ENCODE data around the gene ARHGAP27.

Gene ARHGAP27

GRCh38 chr17:45367216-45367615, 65.5 kb downstream of the ARHGAP27 start:
- H3K36me3 ChIP-seq (ENCODE audit: control insufficient read depth in 2 of 2, insufficient read depth in 2 of 2, low read length in 2 of 2) = no peaks in the 10 kb centered on the region

GRCh38 chr17:45366691-45367090, 66.0 kb downstream of the ARHGAP27 start:
- Histone ChIP-seq H3K9ac (ENCODE audit: low read length in 2 of 2) (no peak overlapping the region), H3K4me1 (ENCODE audit: control insufficient read depth, insufficient read depth, low read length) (peaks cover 7% of the 10 kb centered on the region), H3K27me3 (ENCODE audit: control insufficient read depth in 1 of 2, insufficient read depth in 2 of 2, low read length in 2 of 2) (no peaks in the 10 kb centered on the region), H3K4me3 (ENCODE audit: low read length in 2 of 2) (no peak overlapping the region), H3K9me3 (ENCODE audit: control insufficient read depth in 2 of 2, low read length in 2 of 2) (no peaks in the 10 kb centered on the region), H3K36me3 (ENCODE audit: control insufficient read depth in 2 of 2, insufficient read depth in 2 of 2, low read length in 2 of 2) (no peaks in the 10 kb centered on the region), H3K27ac (ENCODE audit: low read length) (no peak overlapping the region)

More at GRCh38 chr17:45367216-45367615, 65.5 kb downstream of the ARHGAP27 start:
- no peak overlapping the region for H3K4me3 ChIP-seq (ENCODE audit: low read length in 2 of 2)
- no peaks in the 10 kb centered on the region for H3K27me3 ChIP-seq (ENCODE audit: control insufficient read depth in 1 of 2, insufficient read depth in 2 of 2, low read length in 2 of 2)
- H3K9ac ChIP-seq (ENCODE audit: low read length in 2 of 2) = no peak overlapping the region
- peaks cover 12% of the 10 kb centered on the region for H3K4me1 ChIP-seq (ENCODE audit: control insufficient read depth, insufficient read depth, low read length)
- no peak overlapping the region for H3K27ac ChIP-seq (ENCODE audit: low read length)
- H3K9me3 ChIP-seq (ENCODE audit: control insufficient read depth in 2 of 2, low read length in 2 of 2) = no peaks in the 10 kb centered on the region

DNA sequence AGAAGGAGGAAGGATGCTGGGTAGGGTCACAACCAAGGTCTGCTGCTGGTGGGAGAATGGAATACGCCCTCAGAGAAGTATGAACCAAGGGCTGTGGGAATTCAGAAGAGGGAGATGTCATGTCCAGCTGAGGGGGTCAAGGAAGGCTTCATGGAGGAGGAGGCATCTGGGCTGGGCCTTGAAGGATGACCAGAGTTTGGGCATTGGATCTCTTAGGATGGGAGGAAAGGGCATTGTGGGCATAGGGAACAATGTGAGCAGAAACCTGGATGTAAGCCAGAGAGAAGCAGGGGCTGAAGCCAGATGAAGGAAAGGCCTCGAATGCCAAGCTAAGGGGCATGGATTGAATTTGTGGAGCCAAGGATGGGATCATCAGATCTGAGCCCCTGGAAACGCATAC, 66.6 kb downstream of the ARHGAP27 start:
- H3K36me3 ChIP-seq (ENCODE audit: control insufficient read depth in 2 of 2, insufficient read depth in 2 of 2, low read length in 2 of 2) = no peaks in the 10 kb centered on the region
- no peaks in the 10 kb centered on the region for H3K9me3 ChIP-seq (ENCODE audit: control insufficient read depth in 2 of 2, low read length in 2 of 2)
- H3K9ac ChIP-seq (ENCODE audit: low read length in 2 of 2) = no peak overlapping the region
- H3K4me1 ChIP-seq (ENCODE audit: control insufficient read depth, insufficient read depth, low read length) = peaks cover under 1% of the 10 kb centered on the region
- no peak overlapping the region for H3K4me3 ChIP-seq (ENCODE audit: low read length in 2 of 2)
- no peak overlapping the region for H3K27ac ChIP-seq (ENCODE audit: low read length)
- H3K27me3 ChIP-seq (ENCODE audit: control insufficient read depth in 1 of 2, insufficient read depth in 2 of 2, low read length in 2 of 2) = no peaks in the 10 kb centered on the region

DNA sequence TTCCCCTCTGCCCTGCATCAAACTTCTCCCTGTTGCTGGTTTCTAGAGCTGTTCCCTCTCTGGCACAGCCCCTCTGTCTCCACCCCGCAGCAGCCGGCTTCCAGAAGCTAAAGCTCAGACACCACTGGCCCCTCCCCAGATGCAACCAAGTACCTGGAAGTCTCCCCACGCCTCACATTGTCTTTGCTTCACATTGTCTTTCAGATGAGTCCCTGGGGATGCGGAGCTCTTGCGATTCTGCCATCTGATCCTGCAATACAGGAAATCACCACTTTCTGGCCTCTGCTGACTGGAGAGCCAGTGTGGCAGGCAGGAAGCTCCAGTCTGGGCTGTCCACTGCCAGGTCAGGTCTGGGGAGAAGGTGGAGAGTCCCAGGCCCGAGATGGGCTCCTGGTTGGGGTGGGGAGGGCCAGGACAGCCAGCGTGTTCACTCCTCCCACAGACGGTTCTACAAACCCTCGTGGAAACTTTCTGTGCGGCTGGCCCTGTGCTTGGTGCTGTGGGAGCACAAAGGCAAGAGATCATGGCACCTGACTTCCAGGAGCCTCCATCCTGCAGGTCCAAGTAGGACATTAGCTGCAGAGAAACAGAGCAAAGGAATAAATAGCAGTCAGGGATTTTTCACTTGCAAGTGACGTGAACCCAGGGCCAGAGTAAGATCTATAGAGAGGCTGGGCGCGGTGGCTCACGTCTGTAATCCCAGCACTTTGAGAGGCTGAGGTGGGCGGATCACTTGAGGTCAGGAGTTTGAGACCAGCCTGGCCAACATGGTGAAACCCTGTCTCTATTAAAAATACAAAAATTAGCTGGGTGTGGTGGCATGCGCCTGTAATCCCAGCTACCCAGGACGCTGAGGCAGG, 67.9 kb downstream of the ARHGAP27 start:
- H3K9ac ChIP-seq (ENCODE audit: low read length in 2 of 2) = no peak overlapping the region
- H3K36me3 ChIP-seq (ENCODE audit: control insufficient read depth in 2 of 2, insufficient read depth in 2 of 2, low read length in 2 of 2) = no peaks in the 10 kb centered on the region
- H3K27ac ChIP-seq (ENCODE audit: low read length) = no peak overlapping the region
- H3K4me1 ChIP-seq (ENCODE audit: control insufficient read depth, insufficient read depth, low read length) = no peaks in the 10 kb centered on the region
- H3K27me3 ChIP-seq (ENCODE audit: control insufficient read depth in 1 of 2, insufficient read depth in 2 of 2, low read length in 2 of 2) = no peaks in the 10 kb centered on the region
- H3K4me3 ChIP-seq (ENCODE audit: low read length in 2 of 2) = no peak overlapping the region
- H3K9me3 ChIP-seq (ENCODE audit: control insufficient read depth in 2 of 2, low read length in 2 of 2) = no peaks in the 10 kb centered on the region

DNA sequence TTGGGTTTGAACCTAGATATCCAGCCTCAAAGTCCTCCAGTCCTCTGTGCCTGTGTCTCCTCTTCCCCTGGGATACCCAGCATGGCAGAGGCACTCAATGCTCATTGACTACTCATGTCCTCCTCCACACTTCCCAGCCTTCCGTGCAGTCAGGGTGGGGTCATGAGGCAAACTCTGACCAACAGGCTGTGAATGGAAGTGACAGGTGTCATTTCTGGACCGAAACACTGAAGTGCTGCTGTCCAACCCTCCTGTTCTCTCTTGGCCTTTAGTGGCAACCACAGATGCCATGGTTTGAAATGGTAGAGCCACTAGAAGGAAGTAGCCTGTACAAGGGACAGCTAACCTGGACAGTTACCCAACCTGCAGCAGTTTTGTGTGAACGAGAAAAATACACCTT, 69.2 kb downstream of the ARHGAP27 start:
- no peaks in the 10 kb centered on the region for H3K9me3 ChIP-seq (ENCODE audit: control insufficient read depth in 2 of 2, low read length in 2 of 2)
- H3K36me3 ChIP-seq (ENCODE audit: control insufficient read depth in 2 of 2, insufficient read depth in 2 of 2, low read length in 2 of 2) = no peaks in the 10 kb centered on the region
- H3K27ac ChIP-seq (ENCODE audit: low read length) = no peak overlapping the region
- no peak overlapping the region for H3K4me3 ChIP-seq (ENCODE audit: low read length in 2 of 2)
- no peaks in the 10 kb centered on the region for H3K4me1 ChIP-seq (ENCODE audit: control insufficient read depth, insufficient read depth, low read length)
- H3K9ac ChIP-seq (ENCODE audit: low read length in 2 of 2) = no peak overlapping the region
- H3K27me3 ChIP-seq (ENCODE audit: control insufficient read depth in 1 of 2, insufficient read depth in 2 of 2, low read length in 2 of 2) = no peaks in the 10 kb centered on the region

DNA sequence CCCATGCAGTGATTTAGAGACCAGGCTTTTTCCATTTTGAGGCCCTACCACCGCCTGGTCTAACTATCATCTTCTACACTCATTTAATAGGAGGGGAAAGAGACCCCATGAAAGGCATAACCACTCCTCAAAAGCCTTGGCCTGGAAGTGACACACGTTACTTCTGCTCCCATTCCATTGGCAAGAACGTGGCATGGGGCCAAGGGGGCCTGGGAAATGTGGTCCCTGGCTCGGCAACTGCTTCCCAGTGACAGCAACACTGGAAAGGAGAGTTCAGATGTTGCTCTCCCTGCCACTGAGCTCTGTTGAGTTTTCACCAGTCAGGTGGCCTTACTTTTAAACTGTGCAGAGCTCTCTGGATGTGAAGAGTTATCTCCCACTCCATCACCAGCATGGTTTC, 70.7 kb downstream of the ARHGAP27 start:
- Histone ChIP-seq H3K9ac (ENCODE audit: low read length in 2 of 2) (no peak overlapping the region), H3K36me3 (ENCODE audit: control insufficient read depth in 2 of 2, insufficient read depth in 2 of 2, low read length in 2 of 2) (no peaks in the 10 kb centered on the region), H3K27me3 (ENCODE audit: control insufficient read depth in 1 of 2, insufficient read depth in 2 of 2, low read length in 2 of 2) (no peaks in the 10 kb centered on the region)

GRCh38 chr17:45361451-45361850, 71.2 kb downstream of the ARHGAP27 start:
- H3K27ac ChIP-seq (ENCODE audit: low read length) = no peak overlapping the region
- H3K36me3 ChIP-seq (ENCODE audit: control insufficient read depth in 2 of 2, insufficient read depth in 2 of 2, low read length in 2 of 2) = no peaks in the 10 kb centered on the region
- no peak overlapping the region for H3K4me3 ChIP-seq (ENCODE audit: low read length in 2 of 2)
- H3K27me3 ChIP-seq (ENCODE audit: control insufficient read depth in 1 of 2, insufficient read depth in 2 of 2, low read length in 2 of 2) = no peaks in the 10 kb centered on the region
- H3K9ac ChIP-seq (ENCODE audit: low read length in 2 of 2) = no peak overlapping the region
- no peaks in the 10 kb centered on the region for H3K4me1 ChIP-seq (ENCODE audit: control insufficient read depth, insufficient read depth, low read length)
- H3K9me3 ChIP-seq (ENCODE audit: control insufficient read depth in 2 of 2, low read length in 2 of 2) = no peaks in the 10 kb centered on the region

More for the DNA sequence above, 70.7 kb downstream of the ARHGAP27 start:
- Histone ChIP-seq H3K4me1 (ENCODE audit: control insufficient read depth, insufficient read depth, low read length) (no peaks in the 10 kb centered on the region), H3K4me3 (ENCODE audit: low read length in 2 of 2) (no peak overlapping the region), H3K9me3 (ENCODE audit: control insufficient read depth in 2 of 2, low read length in 2 of 2) (no peaks in the 10 kb centered on the region), H3K27ac (ENCODE audit: low read length) (no peak overlapping the region)

GRCh38 chr17:45357364-45357997, 75.2 kb downstream of the ARHGAP27 start:
- no peaks in the 10 kb centered on the region for H3K27me3 ChIP-seq (ENCODE audit: control insufficient read depth in 1 of 2, insufficient read depth in 2 of 2, low read length in 2 of 2)
- no peaks in the 10 kb centered on the region for H3K36me3 ChIP-seq (ENCODE audit: control insufficient read depth in 2 of 2, insufficient read depth in 2 of 2, low read length in 2 of 2)
- no peak overlapping the region for H3K27ac ChIP-seq (ENCODE audit: low read length)
- no peak overlapping the region for H3K4me3 ChIP-seq (ENCODE audit: low read length in 2 of 2)
- H3K9ac ChIP-seq (ENCODE audit: low read length in 2 of 2) = no peak overlapping the region
- no peaks in the 10 kb centered on the region for H3K9me3 ChIP-seq (ENCODE audit: control insufficient read depth in 2 of 2, low read length in 2 of 2)
- H3K4me1 ChIP-seq (ENCODE audit: control insufficient read depth, insufficient read depth, low read length) = no peaks in the 10 kb centered on the region

GRCh38 chr17:45355087-45355486, 77.6 kb downstream of the ARHGAP27 start:
- Histone ChIP-seq H3K27ac (ENCODE audit: low read length) (no peak overlapping the region), H3K27me3 (ENCODE audit: control insufficient read depth in 1 of 2, insufficient read depth in 2 of 2, low read length in 2 of 2) (no peaks in the 10 kb centered on the region), H3K4me1 (ENCODE audit: control insufficient read depth, insufficient read depth, low read length) (no peaks in the 10 kb centered on the region), H3K36me3 (ENCODE audit: control insufficient read depth in 2 of 2, insufficient read depth in 2 of 2, low read length in 2 of 2) (no peaks in the 10 kb centered on the region), H3K9me3 (ENCODE audit: control insufficient read depth in 2 of 2, low read length in 2 of 2) (no peaks in the 10 kb centered on the region), H3K4me3 (ENCODE audit: low read length in 2 of 2) (no peak overlapping the region), H3K9ac (ENCODE audit: low read length in 2 of 2) (no peak overlapping the region)

- H3K36me3 ChIP-seq (ENCODE audit: control insufficient read depth in 2 of 2, insufficient read depth in 2 of 2, low read length in 2 of 2) = no peaks in the 10 kb centered on the region
- no peaks in the 10 kb centered on the region for H3K9me3 ChIP-seq (ENCODE audit: control insufficient read depth in 2 of 2, low read length in 2 of 2)
- H3K4me1 ChIP-seq (ENCODE audit: control insufficient read depth, insufficient read depth, low read length) = no peaks in the 10 kb centered on the region
- no peaks in the 10 kb centered on the region for H3K27me3 ChIP-seq (ENCODE audit: control insufficient read depth in 1 of 2, insufficient read depth in 2 of 2, low read length in 2 of 2)
- no peak overlapping the region for H3K9ac ChIP-seq (ENCODE audit: low read length in 2 of 2)
- H3K4me3 ChIP-seq (ENCODE audit: low read length in 2 of 2) = no peak overlapping the region
- no peak overlapping the region for H3K27ac ChIP-seq (ENCODE audit: low read length)
These were observed 79.6 kb downstream of the ARHGAP27 start for GRCh38 chr17:45353043-45353442.

GRCh38 chr17:45351831-45352230, 80.8 kb downstream of the ARHGAP27 start:
- no peaks in the 10 kb centered on the region for H3K36me3 ChIP-seq (ENCODE audit: control insufficient read depth in 2 of 2, insufficient read depth in 2 of 2, low read length in 2 of 2)
- H3K27me3 ChIP-seq (ENCODE audit: control insufficient read depth in 1 of 2, insufficient read depth in 2 of 2, low read length in 2 of 2) = no peaks in the 10 kb centered on the region
- no peak overlapping the region for H3K27ac ChIP-seq (ENCODE audit: low read length)
- H3K4me1 ChIP-seq (ENCODE audit: control insufficient read depth, insufficient read depth, low read length) = no peaks in the 10 kb centered on the region
- H3K4me3 ChIP-seq (ENCODE audit: low read length in 2 of 2) = no peak overlapping the region
- H3K9me3 ChIP-seq (ENCODE audit: control insufficient read depth in 2 of 2, low read length in 2 of 2) = no peaks in the 10 kb centered on the region
- H3K9ac ChIP-seq (ENCODE audit: low read length in 2 of 2) = no peak overlapping the region

All from stomach smooth muscle (tissue), 2 donors.